Stimulated activated CD8-positive, alpha-beta memory T cell treated with anti-CD3 and anti-CD28 coated beads, Interleukin-15, amount 100 ng/mL, for 24 hours (primary cell): ENCODE results near the gene APOF.
"Not testable (repeated sequence)": the region's sequence is repeated elsewhere in the genome, so short reads cannot be mapped to it uniquely, and the experiment has no call there.

Source experiments
- DNase-seq: peaks from one replicate; pipeline ENCODE4 v3.0.0-alpha.2; 2020; ENCODE audit warnings: low read depth

Gene APOF, protein sequence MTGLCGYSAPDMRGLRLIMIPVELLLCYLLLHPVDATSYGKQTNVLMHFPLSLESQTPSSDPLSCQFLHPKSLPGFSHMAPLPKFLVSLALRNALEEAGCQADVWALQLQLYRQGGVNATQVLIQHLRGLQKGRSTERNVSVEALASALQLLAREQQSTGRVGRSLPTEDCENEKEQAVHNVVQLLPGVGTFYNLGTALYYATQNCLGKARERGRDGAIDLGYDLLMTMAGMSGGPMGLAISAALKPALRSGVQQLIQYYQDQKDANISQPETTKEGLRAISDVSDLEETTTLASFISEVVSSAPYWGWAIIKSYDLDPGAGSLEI

GRCh38 chr12:56362130-56363059, at the start of gene APOF:
TSS of gene APOF (minus strand) at chr12:56362857. CDS start at chr12:56362745, 112 bp downstream.
- DNase-seq, result no peak

- DNase-seq, result no peak
These were observed 49.4 kb upstream of the APOF start for GRCh38 chr12:56411781-56412639.

- no peak for DNase-seq
These were observed 48.1 kb upstream of the APOF start for GRCh38 chr12:56410768-56411167.

DNA sequence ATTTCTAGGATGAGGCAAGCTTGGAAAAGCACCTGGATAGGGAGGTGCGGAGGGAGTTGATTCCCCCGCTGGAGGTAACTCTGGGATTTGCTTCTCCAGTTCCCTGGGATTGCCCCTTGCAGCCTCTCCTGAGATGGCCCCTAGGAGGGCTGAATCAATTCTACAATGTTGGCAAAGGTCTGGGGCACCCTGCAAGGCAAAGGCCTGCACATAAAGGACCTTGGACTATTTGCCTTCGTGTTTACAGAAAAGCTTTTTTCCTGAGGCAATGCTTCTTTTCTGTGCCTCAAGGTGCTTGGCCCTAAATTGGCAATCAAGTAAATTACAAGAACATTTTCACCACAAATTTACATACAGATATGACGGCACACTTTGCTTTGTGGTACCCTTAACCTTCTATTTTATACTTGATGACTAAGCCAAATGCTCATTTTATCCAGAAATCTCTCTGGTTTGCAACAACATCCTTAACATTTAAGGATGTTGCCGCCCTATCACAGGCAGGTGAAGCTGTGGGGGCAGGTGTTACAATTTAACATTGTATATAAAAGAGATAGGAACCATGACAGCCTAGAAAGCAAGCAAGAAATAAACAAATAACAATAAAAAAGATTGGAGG, 46.3 kb upstream of the APOF start:
- no peak for DNase-seq

DNA sequence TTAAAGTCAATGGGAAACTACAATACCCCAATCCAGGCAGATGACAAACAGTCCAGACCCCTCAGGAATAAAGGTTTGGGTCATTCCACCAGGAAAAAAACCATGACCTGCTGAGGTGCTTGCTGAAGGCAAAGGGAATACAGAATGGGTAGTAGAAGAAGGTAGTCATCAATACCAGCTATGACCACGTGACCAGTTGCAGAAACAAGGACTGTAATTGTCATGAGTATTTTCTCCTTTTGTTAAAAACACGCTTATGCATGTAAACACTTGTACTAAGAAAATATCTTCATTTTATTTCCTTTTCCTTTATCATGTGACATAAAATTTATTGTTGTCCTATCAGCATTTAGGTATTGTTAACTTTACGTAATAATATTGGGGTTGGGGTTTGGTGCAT, 41.6 kb upstream of the APOF start:
- DNase-seq, result not testable (repeated sequence)

GRCh38 chr12:56401612-56402011, 39.0 kb upstream of the APOF start:
- DNase-seq, result not testable (repeated sequence)

DNA sequence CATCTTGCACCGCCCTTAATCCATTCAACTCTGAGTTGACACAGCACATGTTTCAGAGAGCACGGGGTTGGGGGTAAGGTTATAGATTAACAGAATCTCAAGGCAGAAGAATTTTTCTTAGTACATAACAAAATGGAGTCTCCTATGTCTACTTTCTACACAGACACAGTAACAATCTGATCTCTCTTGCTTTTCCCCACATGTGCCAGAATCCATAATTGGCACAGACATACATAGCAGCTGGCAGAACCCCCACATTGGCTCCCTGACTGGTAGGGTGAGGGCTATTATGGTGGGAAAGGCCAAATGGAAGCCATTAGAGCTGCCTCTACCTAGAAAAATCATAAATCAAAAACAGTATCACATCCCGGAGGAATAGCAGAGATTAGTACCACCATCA, 38.5 kb upstream of the APOF start:
- DNase-seq, result not testable (repeated sequence)

GRCh38 chr12:56399466-56399865, 36.8 kb upstream of the APOF start:
- not testable (repeated sequence) for DNase-seq

GRCh38 chr12:56398324-56398723, 35.7 kb upstream of the APOF start:
- DNase-seq, result no peak

- DNase-seq, result no peak
These were observed 29.7 kb upstream of the APOF start for GRCh38 chr12:56392331-56392730.

DNA sequence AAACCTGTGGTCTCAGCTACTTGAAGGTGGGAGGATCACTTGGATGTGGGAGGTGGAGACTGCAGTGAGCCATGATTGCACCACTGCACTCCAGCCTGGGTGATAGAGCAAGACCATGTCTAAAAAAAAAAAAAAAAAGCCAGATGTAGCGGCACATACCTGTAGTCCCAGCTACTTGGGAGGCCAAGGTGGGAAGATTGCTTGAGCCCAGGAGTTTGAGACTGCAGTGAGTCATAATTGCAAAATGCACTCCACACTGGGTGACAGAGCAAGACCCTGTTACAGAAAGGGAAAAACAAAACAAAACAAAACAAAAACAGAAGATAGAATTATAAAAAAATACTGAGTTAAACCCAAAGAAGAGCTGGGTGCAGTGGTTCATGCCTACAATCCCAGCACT, 29.1 kb upstream of the APOF start:
- no peak for DNase-seq

DNA sequence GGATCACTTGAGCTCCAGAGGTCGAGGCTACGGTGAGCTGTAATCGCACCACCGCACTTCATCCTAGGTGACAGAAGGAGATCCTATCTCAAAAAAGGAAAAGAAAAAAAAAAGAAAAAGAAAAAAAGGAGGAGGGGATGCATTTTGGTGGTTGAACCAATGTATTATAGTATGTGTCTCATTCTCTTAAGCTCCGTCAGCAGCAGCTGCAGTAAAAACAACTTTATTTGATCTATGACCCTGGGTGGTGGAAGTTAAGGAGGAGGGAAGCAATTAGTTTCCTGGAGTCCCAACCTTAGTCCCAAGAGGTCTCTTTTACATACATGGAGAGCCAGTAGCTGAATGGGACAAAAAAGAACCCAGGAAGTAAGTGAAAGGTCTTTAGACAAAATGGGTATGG, 26.8 kb upstream of the APOF start:
- DNase-seq, result no peak

- no peak for DNase-seq
These were observed 24.6 kb upstream of the APOF start for GRCh38 chr12:56387152-56387736.

DNA sequence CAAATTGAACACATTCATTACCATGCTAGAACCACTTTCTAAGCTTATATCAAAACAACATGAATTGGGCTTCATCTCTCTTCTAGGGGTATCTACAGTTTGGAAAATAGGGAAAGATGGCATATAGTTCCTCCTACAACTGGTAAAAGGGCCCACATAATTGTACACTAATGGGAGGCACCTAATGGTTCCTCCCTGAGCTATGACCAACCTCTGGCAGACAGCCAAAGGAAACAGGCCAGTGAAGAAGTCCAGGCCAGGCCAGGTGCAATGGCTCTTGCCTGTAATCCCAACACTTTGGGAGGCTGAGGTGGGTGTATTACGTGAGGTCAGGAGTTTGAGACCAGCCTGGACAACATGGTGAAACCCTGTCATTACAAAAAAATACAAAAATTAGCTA, 23.2 kb upstream of the APOF start:
- DNase-seq, result no peak

GRCh38 chr12:56382611-56383010, 20.0 kb upstream of the APOF start:
- DNase-seq, result no peak

DNA sequence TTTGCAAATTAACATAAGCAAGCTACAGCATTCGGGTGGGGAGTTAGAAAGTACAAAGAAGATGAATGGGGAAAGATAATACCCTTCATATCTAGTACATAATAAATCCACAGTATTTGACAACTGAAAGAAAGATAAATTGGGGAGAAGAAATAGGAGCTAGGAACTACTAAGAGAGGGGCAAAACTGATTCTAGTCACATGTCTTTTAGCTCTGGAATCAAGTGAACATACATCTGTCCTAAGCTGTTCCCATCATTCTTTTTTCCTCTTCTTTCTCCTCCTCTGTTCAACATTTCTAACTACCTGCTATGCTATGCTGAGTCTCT, 15.3 kb upstream of the APOF start:
- DNase-seq, result no peak

DNA sequence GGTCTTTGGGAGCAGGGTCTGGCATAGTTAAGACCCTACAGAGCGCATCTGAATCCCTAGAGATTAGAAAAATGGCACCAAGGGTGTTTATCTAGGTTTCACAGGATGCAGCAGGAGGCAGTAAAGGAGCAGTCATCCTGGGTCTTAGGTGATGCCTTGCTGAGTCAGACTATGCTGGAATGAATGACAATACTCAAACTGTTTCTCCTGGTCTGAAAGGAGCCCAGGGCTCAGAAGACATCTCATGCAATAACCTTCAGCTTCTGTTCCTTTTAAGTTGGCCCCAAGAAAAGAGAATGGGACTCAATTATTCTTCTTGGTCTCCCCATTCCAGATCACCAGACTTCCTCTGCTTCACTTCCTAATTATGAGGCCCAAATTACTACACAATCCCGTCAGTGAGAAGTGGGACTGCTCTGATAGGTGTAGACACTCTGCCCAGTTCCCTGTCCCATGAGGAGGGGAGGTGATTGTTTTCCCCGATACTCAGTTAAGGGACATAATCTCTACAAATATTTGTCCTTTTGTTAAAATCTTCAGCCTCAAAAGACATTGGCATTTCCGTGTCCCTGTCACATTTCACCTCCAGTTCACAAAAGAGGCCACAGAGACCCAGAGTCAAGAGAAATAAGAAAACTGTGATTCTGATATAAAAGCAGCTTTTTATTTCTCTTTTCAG, 14.8 kb upstream of the APOF start:
- no peak for DNase-seq

- no peak for DNase-seq
These were observed 13.2 kb upstream of the APOF start for GRCh38 chr12:56375598-56376434.

DNA sequence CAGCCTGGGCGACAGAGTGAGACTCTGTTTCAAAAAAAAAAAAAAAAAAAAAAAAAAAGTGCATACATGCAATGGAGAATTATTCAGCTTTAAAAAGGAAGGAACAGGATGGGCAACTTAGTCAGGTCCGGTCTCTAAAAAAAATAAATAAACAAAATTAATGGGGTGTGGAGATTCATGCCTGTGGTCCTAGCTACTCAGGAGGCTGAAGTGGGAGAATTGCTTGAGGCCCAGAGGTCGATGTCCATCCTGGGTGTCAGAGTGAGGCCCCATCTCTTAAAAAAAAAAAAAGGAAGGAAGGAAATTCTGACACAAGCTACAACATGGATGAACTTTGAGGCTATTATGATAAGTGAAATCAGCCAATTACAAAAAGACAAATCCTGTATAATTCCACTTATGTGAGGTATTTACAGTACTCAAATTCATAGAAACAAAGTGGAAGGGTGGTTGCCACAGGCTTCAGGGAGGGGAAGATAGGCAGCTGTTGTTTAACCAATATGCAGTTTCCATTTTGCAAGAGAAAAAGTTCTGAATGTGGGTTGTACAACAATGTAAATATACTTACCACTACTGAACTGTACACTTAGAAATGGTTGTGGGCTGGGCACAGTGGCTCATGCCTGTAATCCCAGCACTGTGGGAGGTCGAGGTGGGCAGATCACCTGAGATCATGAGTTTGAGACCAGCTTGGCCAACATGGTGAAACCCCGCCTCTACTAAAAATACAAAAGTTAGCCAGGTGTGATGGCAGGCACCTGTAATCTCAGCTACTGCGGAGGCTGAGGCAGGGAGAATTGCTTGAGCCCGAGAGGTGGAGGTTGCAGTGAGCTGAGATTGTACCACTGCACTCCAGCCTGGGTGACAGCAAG, 12.3 kb upstream of the APOF start:
- DNase-seq, result no peak
